GM10266 (cell line): Measurements from ENCODE around the gene SLC35B4.

Experiments
- DNase-seq: peaks from one replicate; pipeline ENCODE4 v3.0.0; 2012; ENCODE audit errors: extremely low spot score
- TF ChIP-seq, protein P1 (sequence below): IDR thresholded peaks from 2 replicates; pipeline ENCODE4 v1.5.1; 2012; ENCODE audit warnings: mild to moderate bottlenecking, low read depth; ENCODE audit not compliant: control insufficient read depth, insufficient read depth; ENCODE audit errors: missing control alignments

Gene SLC35B4

DNA sequence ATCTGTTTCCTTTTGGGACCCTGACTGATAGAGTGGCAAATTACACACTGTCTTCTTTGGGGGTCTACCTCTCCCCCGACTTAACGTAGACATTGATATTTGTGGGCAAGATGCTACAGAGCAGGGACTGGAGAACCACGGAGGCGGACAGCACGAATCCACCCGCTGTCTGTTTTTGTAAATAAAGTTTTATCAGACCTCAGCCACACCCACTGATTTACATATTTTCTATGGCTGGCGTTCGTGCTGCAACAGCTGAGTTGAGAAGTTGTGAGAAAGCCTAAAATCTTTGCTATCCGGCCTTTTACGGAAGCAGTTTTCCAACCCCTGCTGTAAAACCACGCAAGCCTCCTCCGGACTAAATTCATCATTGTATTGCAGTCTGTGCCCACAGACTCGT, 17.2 kb upstream of the SLC35B4 start:
- DNase-seq: no peak
- TF ChIP-seq, protein P1, sequence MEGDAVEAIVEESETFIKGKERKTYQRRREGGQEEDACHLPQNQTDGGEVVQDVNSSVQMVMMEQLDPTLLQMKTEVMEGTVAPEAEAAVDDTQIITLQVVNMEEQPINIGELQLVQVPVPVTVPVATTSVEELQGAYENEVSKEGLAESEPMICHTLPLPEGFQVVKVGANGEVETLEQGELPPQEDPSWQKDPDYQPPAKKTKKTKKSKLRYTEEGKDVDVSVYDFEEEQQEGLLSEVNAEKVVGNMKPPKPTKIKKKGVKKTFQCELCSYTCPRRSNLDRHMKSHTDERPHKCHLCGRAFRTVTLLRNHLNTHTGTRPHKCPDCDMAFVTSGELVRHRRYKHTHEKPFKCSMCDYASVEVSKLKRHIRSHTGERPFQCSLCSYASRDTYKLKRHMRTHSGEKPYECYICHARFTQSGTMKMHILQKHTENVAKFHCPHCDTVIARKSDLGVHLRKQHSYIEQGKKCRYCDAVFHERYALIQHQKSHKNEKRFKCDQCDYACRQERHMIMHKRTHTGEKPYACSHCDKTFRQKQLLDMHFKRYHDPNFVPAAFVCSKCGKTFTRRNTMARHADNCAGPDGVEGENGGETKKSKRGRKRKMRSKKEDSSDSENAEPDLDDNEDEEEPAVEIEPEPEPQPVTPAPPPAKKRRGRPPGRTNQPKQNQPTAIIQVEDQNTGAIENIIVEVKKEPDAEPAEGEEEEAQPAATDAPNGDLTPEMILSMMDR: no peak

DNA sequence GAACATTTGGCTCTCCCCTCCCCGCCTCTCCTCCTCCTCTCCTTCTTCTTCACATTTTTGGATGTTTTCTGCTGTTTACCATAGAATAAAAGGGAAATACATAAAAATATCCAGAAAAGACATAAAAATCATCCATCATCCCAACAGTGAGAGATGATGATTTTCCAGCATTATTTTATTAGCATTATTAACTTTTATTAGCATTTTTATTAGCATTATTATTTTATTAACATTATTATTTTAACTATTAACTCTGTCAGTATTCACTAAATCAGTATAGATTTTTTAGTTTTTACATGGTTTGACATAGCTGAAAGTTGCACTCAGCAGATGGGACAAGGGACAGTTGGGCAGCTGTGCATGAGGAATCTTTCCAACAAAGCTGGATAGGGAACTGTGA, 16.2 kb upstream of the SLC35B4 start:
- no peak for DNase-seq
- TF ChIP-seq, protein P1: no peak

DNA sequence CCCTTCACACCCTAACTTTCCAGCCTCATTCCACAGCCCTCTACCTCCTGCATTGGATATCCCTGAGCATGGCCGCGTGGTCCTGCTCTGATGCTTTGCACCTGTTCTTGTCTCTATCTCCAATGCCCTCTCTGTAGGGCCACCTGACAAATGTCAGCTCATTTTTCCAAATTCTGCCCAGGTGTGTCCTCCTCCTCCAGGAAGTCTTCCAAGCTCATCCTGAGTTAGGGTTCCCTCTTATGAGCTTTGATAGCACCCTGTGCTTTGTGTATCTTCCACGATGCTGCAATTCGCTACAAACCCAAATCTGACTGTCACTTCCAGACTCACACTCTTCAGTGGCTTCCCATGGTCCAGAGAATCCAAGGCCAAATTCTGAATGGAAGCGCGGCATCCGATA, 14.7 kb upstream of the SLC35B4 start:
- no peak for DNase-seq
- TF ChIP-seq, protein P1: no peak

DNA sequence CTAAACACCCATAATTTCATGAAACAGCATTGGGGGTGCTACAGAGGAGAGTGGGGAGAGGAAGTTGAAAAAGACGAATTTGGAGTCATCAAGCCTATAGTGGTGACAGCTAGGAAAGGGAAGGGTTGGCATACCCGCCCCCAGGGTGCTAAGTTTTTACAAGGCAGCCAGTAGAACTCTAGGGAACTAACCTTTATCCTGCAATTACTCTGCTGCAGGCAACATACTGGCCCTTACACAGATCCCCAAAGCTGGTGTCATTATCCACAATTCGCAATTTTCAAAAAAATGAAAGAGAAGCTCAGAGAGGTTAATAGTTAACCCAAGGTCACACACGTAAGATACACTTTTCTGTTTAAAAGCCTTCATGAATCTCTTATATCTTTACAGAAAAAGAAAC, 14.2 kb upstream of the SLC35B4 start:
- TF ChIP-seq, protein P1: no peak
- no peak for DNase-seq

DNA sequence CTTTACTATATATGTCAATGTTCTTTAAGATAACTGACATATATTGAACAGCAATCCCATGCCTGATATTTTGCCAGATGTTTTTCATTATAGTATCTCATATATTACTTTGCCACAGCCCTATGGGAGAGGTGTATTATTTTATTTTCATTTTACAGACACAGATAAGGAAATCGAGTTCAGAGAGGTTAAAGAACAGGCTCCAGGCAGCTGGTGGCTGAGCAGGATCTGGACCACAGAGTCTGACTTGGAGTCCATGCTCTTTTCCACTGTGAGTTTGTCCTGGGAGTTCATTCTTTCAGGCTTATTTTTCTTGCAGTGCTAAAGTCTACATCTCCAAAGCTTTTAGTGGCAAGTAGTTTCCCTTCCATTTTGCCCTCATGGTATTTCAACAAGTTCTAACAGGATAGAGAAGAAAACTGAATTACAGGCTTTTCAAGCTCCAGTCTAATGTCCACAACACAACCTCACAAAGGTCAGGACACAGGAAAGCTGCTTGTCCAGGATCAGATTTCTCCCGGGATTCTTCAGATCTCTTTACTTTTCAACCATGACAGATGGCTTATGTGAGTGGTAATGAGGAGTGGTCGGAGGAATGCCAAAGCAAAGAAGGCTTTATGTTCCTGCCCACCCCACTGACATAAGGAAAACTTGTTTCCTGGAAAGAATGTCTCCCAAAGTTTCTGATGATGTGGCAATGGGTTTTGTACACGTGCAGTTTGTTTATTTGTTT, 13.1 kb upstream of the SLC35B4 start:
- TF ChIP-seq, protein P1: no peak
- no peak for DNase-seq

DNA sequence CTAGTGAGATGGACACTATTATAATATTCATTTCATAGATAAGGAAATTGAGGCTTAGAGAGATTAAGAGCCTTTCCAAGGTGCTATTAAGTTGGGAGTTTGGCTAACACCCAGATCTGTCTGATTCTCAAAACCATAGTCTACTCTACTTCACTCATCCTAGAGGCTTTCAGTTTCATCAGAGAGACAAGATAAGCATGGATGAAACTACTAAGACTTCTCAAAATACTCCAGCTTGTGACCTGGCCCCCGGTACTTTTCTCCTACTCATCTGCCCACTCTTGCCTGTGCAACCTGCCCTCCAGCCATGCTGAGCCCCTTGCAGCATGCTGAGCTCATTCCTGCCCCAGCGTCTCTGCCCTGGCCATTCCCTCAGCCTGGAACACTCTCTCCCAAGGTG, 12.2 kb upstream of the SLC35B4 start:
- TF ChIP-seq, protein P1: no peak
- DNase-seq: no peak

DNA sequence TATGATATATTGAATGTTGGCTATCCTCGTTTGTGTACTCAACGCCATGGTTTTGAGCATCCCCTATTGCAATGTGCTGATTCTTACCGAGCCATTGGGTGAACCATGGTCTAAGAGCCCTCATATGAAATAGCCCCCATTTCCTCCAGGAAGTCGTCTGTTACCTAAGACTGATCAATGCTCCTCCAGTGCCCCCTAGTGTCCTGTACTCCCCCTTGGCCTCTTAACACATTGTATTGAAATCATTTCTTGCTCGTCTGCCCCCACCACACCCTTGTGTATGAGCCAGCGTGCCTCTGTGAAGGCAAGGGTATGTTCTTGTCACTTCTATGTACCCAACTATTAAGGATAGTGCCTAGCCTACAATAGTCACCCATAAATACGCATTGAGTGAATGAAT, 11.2 kb upstream of the SLC35B4 start:
- TF ChIP-seq, protein P1: peak; percentile 66
- DNase-seq: peak; percentile 62
